ENCODE results near the gene CRYBB2. TPM values are rescaled to one million over a fixed set of nuclear protein-coding genes. Genes with fewer than 3 reads are reported as not detected.
"Not testable (repeated sequence)": the region's sequence is repeated elsewhere in the genome, so short reads cannot be mapped to it uniquely, and the experiment has no call there.

The CRYBB2 gene
- total RNA-seq, 2 donors from 2014 or later, result 0.54 TPM; not detected in 1

GRCh38 chr22:25280118-25280517, 60.7 kb downstream of the CRYBB2 start:
- DNase-seq (ENCODE audit: low spot score); H3K27ac ChIP-seq; ATAC-seq (ENCODE audit: insufficient number of reproducible peaks, low FRiP score, low read depth); H3K4me3 ChIP-seq; H3K9me3 ChIP-seq; H3K36me3 ChIP-seq: not testable (repeated sequence)
- H3K27me3 ChIP-seq (replicated peaks; ENCODE audit: insufficient read depth), result peaks cover 12% of the 10 kb centered on the region
- peaks cover 3 to 13% of the 10 kb centered on the region in 2 donors for H3K4me1 ChIP-seq (ENCODE audit: control insufficient read depth in 1 of 2, low read depth in 2 of 2)

Other genes with a start within 250 kb of the CRYBB2 start
- 1 to 10 TPM in 1 of 2 donors, not detected in 1; 1.8 TPM for gene CRYBB3, start 19.8 kb upstream of the CRYBB2 start, total RNA-seq